K562 (cell line): ENCODE data around the gene LINGO4. TPM values are rescaled to one million over a fixed set of nuclear protein-coding genes. Genes with fewer than 3 reads are reported as not detected.
"Not testable (repeated sequence)": the region's sequence is repeated elsewhere in the genome, so short reads cannot be mapped to it uniquely, and the experiment has no call there.

Experiments
- ATAC-seq: fragments of 200-7000 bp; cut with Tn5 transposase; 3 replicates; pipeline ENCODE4 v1.9.1; 2020; ENCODE audit warnings: moderate library complexity
- BruUV-seq: library from RNA; stranded (reverse); fragments of 400-500 nt; replicated peaks from 2 replicates; lab custom pipeline; 2021; lab: Mats Ljungman, UMichigan
- CTCF ChIA-PET: fragments of 300-600 bp; formaldehyde crosslinking; extraction: SDS; loops from one replicate; lab custom pipeline; 2021; ENCODE audit warnings: low intra/inter-chr PET ratio; lab: Yijun Ruan, JAX
- POLR2A ChIA-PET: fragments of 300-600, 350-650 bp; sonication (Branson Sonifier 250); formaldehyde crosslinking; extraction: SDS; loops from one replicate; lab custom pipeline; 2021; ENCODE audit warnings: antibody characterized with exemption, inconsistent platforms; lab: Yijun Ruan, JAX
- DNase-seq, 4 experiments: peaks; one replicate each; pipeline versions ENCODE4 v3.0.0 to v3.0.0-alpha.2; 2011 to 2018; ENCODE audit warnings: low spot score in 3 of 4, mixed read lengths in 3 of 4; ENCODE audit errors: extremely low read depth in 1 of 4
- FAIRE-seq: peaks from 2 replicates; lab custom pipeline; 2011; peaks lifted over from hg19 to GRCh38; lab: Jason Lieb, UNC
- H2AFZ ChIP-seq: 2 replicates; pipeline ENCODE4 v1.6.0; 2011; ENCODE audit warnings: low read depth, low read length, control low read depth, inconsistent platforms
- H3K27ac ChIP-seq: fragments of 200-600 bp; 3 replicates; pipeline ENCODE4 v1.8.0; 2011; ENCODE audit warnings: low read depth, mild to moderate bottlenecking, control low read depth, inconsistent platforms, low read length, moderate library complexity, mixed read lengths; ENCODE audit errors: extremely low read depth
- H3K27me3 ChIP-seq, 2 experiments: fragments of 300-600 bp in 1 of 2; 2 replicates in 1 of 2; 3 replicates in 1 of 2; pipeline versions ENCODE4 v1.6.0 to v1.8.0; 2011; ENCODE audit warnings: inconsistent platforms in 2 of 2, low read length in 2 of 2, mild to moderate bottlenecking in 1 of 2, mixed read lengths in 1 of 2, moderate library complexity in 1 of 2; ENCODE audit not compliant: control insufficient read depth in 2 of 2, insufficient read depth in 2 of 2
- H3K36me3 ChIP-seq: fragments of 300-600 bp; 3 replicates; pipeline ENCODE4 v1.8.0; 2011; ENCODE audit warnings: mild to moderate bottlenecking, low read length, inconsistent platforms; ENCODE audit not compliant: control insufficient read depth, insufficient read depth
- H3K4me1 ChIP-seq, 2 experiments: fragments of 200-600 bp in 1 of 2; replicated peaks in 1 of 2; 2 replicates in 1 of 2; 3 replicates in 1 of 2; pipeline versions ENCODE4 v1.5.1 to v1.8.0; 2011; ENCODE audit warnings: inconsistent platforms in 2 of 2, low read length in 2 of 2, mild to moderate bottlenecking in 1 of 2, mixed read lengths in 1 of 2, moderate library complexity in 1 of 2; ENCODE audit not compliant: control insufficient read depth in 2 of 2, insufficient read depth in 2 of 2
- H3K4me2 ChIP-seq: 2 replicates; pipeline ENCODE4 v1.6.1; 2011; ENCODE audit warnings: low read length, control low read depth, inconsistent platforms, mixed read lengths; ENCODE audit not compliant: insufficient read depth
- H3K4me3 ChIP-seq: fragments of 200-600 bp; sonication (generic), shearing (Covaris generic); 2 replicates; pipeline ENCODE4 v1.5.1; 2016; ENCODE audit warnings: control low read depth, inconsistent platforms
- H3K79me2 ChIP-seq: fragments of 200-600 bp; 3 replicates; pipeline ENCODE4 v1.8.0; 2011; ENCODE audit warnings: low read length, inconsistent platforms; ENCODE audit not compliant: control insufficient read depth, insufficient read depth
- H3K9ac ChIP-seq, 2 experiments: 2 replicates each; pipeline versions ENCODE4 v1.6.0 to v1.6.1; 2011; ENCODE audit warnings: low read depth in 2 of 2, low read length in 2 of 2, control low read depth in 1 of 2, inconsistent platforms in 1 of 2, mild to moderate bottlenecking in 1 of 2, mixed read lengths in 1 of 2; ENCODE audit not compliant: insufficient read depth in 1 of 2
- H3K9me1 ChIP-seq: one replicate; pipeline ENCODE4 v1.6.0; 2011; ENCODE audit warnings: inconsistent platforms, mild to moderate bottlenecking, low read length, moderate library complexity; ENCODE audit not compliant: control insufficient read depth, insufficient read depth
- H3K9me3 ChIP-seq: replicated peaks from 2 replicates; pipeline ENCODE4 v1.5.1; 2011; ENCODE audit warnings: low read depth, low read length, inconsistent platforms; ENCODE audit not compliant: control insufficient read depth, insufficient read depth
- H4K20me1 ChIP-seq: replicated peaks from 2 replicates; pipeline ENCODE4 v1.6.1; 2011; ENCODE audit warnings: low read length, inconsistent platforms, mixed read lengths; ENCODE audit not compliant: control insufficient read depth, insufficient read depth
- JUN ChIP-seq, 2 experiments: sonication (generic) in 1 of 2; formaldehyde crosslinking in 1 of 2; IDR thresholded peaks; 2 replicates each; pipeline versions ENCODE4 v1.6.1 to v1.8.0; 2012 to 2022; ENCODE audit warnings: borderline replicate concordance in 2 of 2, mild to moderate bottlenecking in 2 of 2, improper control_type of control experiment in 1 of 2, low read depth in 1 of 2, low read length in 1 of 2, missing genetic modification reagents in 1 of 2
- TOE1 ChIP-seq, 2 experiments: fragments of 450-650 bp in 1 of 2; sonication (generic) in 1 of 2; formaldehyde crosslinking in 1 of 2; IDR thresholded peaks; 2 replicates each; pipeline versions ENCODE4 v1.7.1 to v1.8.0; 2016 to 2022; ENCODE audit warnings: borderline replicate concordance in 2 of 2, mild to moderate bottlenecking in 2 of 2, antibody characterized with exemption in 1 of 2, inconsistent platforms in 1 of 2, low read depth in 1 of 2, missing genetic modification reagents in 1 of 2, moderate library complexity in 1 of 2
- ZKSCAN8 ChIP-seq: fragments of 200-800 bp; sonication (Bioruptor generic); IDR thresholded peaks from 2 replicates; pipeline ENCODE4 v1.6.1; 2016; ENCODE audit warnings: missing genetic modification characterization, missing compliant biosample characterization
- WGBS: fragments of 100-300 bp; shearing (Covaris generic); methylation state at CpG from one replicate; pipeline ENCODE4 v1.1.6; 2016; ENCODE audit warnings: low coverage, mixed read lengths; ENCODE audit not compliant: insufficient coverage; ENCODE audit errors: missing lambda C conversion rate; 5-methylcytosine and 5-hydroxymethylcytosine counted together
- in situ Hi-C: fragments of 300-500 bp; cut with MboI; formaldehyde crosslinking; loops from 4 replicates; pipeline ENCODE4 v1.15.0; 2018; ENCODE audit warnings: inconsistent platforms, mixed read lengths
- intact Hi-C: fragments of 100-400 bp; cut with micrococcal nuclease; formaldehyde crosslinking; loops from 2 replicates; pipeline ENCODE4 v1.14.2; 2022
- polyA plus RNA-seq, 8 experiments: library from polyadenylated mRNA; depleted of rRNA in 4 of 8; stranded (reverse) in 5 of 8; unstranded in 3 of 8; fragments of >200 nt; fragmentation: Nextera tagmentation in 2 of 8; fragmentation: Illumina TruSeq in 1 of 8; extraction: Ambion mirVana in 2 of 8; extraction: Trizol in 1 of 8; gene quantifications; 2 replicates each; pipeline versions ENCODE4 v1.2.1 to v1.2.3, GENCODE V29; 2011 to 2014; ENCODE audit warnings: inconsistent platforms in 1 of 8, missing spikeins in 1 of 8
- total RNA-seq, 7 experiments: library from RNA; depleted of rRNA in 6 of 7; stranded (reverse); fragments of >200 nt in 6 of 7; fragmentation: Illumina TruSeq in 2 of 7; extraction: Trizol in 2 of 7; gene quantifications; 2 replicates each; pipeline versions ENCODE4 v1.2.1 to v1.2.3, GENCODE V29; 2011 to 2021; ENCODE audit warnings: low replicate concordance in 1 of 7
- TF ChIP-seq, protein P1 (sequence below): fragments of 200-600 bp; sonication (generic); IDR thresholded peaks from one replicate; pipeline ENCODE4 v1.6.1; 2012; ENCODE audit warnings: mild to moderate bottlenecking, low read depth, low read length, inconsistent platforms

Gene LINGO4
- total and polyA plus RNA-seq, 9 of the 15 experiments (the other 6 are each of a cell fraction or from before 2014, with no cell fraction given) = not detected

DNA sequence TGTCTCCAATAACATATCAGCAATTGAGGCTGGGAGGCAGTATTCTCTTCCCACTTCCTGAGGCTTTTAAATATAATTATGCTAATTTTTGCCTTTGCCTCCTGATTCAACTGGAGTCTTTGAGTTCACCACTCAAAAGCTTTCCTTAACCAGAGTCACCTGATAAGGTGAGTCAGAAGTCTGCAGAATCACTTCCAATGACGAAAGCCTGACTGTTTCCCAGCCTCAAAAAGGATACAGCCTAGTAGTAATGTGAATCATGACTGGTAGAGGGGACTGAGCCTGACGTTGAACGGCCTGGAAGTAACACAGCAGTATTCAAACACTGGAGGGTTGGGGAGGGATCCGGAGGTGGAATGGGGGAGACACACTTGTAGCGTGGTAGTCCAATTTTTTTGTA is 31.5 kb downstream of the LINGO4 start (continued):
- TF ChIP-seq, protein P1, sequence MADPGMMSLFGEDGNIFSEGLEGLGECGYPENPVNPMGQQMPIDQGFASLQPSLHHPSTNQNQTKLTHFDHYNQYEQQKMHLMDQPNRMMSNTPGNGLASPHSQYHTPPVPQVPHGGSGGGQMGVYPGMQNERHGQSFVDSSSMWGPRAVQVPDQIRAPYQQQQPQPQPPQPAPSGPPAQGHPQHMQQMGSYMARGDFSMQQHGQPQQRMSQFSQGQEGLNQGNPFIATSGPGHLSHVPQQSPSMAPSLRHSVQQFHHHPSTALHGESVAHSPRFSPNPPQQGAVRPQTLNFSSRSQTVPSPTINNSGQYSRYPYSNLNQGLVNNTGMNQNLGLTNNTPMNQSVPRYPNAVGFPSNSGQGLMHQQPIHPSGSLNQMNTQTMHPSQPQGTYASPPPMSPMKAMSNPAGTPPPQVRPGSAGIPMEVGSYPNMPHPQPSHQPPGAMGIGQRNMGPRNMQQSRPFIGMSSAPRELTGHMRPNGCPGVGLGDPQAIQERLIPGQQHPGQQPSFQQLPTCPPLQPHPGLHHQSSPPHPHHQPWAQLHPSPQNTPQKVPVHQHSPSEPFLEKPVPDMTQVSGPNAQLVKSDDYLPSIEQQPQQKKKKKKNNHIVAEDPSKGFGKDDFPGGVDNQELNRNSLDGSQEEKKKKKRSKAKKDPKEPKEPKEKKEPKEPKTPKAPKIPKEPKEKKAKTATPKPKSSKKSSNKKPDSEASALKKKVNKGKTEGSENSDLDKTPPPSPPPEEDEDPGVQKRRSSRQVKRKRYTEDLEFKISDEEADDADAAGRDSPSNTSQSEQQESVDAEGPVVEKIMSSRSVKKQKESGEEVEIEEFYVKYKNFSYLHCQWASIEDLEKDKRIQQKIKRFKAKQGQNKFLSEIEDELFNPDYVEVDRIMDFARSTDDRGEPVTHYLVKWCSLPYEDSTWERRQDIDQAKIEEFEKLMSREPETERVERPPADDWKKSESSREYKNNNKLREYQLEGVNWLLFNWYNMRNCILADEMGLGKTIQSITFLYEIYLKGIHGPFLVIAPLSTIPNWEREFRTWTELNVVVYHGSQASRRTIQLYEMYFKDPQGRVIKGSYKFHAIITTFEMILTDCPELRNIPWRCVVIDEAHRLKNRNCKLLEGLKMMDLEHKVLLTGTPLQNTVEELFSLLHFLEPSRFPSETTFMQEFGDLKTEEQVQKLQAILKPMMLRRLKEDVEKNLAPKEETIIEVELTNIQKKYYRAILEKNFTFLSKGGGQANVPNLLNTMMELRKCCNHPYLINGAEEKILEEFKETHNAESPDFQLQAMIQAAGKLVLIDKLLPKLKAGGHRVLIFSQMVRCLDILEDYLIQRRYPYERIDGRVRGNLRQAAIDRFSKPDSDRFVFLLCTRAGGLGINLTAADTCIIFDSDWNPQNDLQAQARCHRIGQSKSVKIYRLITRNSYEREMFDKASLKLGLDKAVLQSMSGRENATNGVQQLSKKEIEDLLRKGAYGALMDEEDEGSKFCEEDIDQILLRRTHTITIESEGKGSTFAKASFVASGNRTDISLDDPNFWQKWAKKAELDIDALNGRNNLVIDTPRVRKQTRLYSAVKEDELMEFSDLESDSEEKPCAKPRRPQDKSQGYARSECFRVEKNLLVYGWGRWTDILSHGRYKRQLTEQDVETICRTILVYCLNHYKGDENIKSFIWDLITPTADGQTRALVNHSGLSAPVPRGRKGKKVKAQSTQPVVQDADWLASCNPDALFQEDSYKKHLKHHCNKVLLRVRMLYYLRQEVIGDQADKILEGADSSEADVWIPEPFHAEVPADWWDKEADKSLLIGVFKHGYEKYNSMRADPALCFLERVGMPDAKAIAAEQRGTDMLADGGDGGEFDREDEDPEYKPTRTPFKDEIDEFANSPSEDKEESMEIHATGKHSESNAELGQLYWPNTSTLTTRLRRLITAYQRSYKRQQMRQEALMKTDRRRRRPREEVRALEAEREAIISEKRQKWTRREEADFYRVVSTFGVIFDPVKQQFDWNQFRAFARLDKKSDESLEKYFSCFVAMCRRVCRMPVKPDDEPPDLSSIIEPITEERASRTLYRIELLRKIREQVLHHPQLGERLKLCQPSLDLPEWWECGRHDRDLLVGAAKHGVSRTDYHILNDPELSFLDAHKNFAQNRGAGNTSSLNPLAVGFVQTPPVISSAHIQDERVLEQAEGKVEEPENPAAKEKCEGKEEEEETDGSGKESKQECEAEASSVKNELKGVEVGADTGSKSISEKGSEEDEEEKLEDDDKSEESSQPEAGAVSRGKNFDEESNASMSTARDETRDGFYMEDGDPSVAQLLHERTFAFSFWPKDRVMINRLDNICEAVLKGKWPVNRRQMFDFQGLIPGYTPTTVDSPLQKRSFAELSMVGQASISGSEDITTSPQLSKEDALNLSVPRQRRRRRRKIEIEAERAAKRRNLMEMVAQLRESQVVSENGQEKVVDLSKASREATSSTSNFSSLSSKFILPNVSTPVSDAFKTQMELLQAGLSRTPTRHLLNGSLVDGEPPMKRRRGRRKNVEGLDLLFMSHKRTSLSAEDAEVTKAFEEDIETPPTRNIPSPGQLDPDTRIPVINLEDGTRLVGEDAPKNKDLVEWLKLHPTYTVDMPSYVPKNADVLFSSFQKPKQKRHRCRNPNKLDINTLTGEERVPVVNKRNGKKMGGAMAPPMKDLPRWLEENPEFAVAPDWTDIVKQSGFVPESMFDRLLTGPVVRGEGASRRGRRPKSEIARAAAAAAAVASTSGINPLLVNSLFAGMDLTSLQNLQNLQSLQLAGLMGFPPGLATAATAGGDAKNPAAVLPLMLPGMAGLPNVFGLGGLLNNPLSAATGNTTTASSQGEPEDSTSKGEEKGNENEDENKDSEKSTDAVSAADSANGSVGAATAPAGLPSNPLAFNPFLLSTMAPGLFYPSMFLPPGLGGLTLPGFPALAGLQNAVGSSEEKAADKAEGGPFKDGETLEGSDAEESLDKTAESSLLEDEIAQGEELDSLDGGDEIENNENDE = no peak
- TF ChIP-seq JUN (IDR thresholded peaks at IDR 0.05; ENCODE audit: borderline replicate concordance, low read depth, low read length) (peak; percentile 60; the same call in 1 of the 2 replicates), JUN (CRISPR knock-in tag; IDR thresholded peaks at IDR 0.05; ENCODE audit: borderline replicate concordance) (no peak), TOE1 (IDR thresholded peaks at IDR 0.05; ENCODE audit: borderline replicate concordance) (no peak), TOE1 (CRISPR knock-in tag; IDR thresholded peaks at IDR 0.05; ENCODE audit: borderline replicate concordance, low read depth) (no peak), ZKSCAN8 (no peak)

DNA sequence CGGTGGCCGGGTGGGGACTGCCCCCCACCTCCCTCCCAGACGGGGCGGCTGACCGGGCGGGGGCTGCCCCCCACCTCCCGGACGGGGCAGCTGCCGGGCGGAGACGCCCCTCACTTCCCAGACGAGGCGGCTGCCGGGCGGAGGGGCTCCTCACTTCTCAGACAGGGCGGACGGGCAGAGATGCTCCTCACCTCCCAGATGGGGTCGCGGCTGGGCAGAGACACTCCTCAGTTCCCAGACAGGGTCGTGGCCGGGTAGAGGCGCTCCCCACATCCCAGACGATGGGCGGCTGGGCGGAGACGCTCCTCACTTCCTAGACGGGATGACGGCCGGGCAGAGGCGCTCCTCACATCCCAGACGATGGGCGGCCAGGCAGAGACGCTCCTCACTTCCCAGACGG is 35.9 kb downstream of the LINGO4 start:
- 90% methylated on average over 2 of the region's 34 CpGs for WGBS
- H3K9me1 ChIP-seq, H3K27me3 ChIP-seq, in situ Hi-C loops, BruUV-seq, H3K9ac ChIP-seq, FAIRE-seq, H3K79me2 ChIP-seq, H3K9me3 ChIP-seq, H2AFZ ChIP-seq, POLR2A ChIA-PET, CTCF ChIA-PET, intact Hi-C loops, DNase-seq, H3K4me2 ChIP-seq, H3K27ac ChIP-seq, H3K4me3 ChIP-seq, ATAC-seq, H3K36me3 ChIP-seq, H4K20me1 ChIP-seq: not testable (repeated sequence)
- H3K4me1 ChIP-seq = peaks cover 4 to 23% of the 10 kb centered on the region in 2 experiments
